Epithelial cell of esophagus (primary cell): ENCODE measurements around the gene RANBP10.

Experiments used
- DNase-seq: peaks from one replicate; pipeline ENCODE4 v3.0.0; 2010; ENCODE audit warnings: low read depth
- H3K4me3 ChIP-seq: 2 replicates; pipeline ENCODE4 v1.5.1; 2011; ENCODE audit warnings: mild to moderate bottlenecking, low read length, control low read depth
- TF ChIP-seq, protein P1 (sequence below): IDR thresholded peaks from 2 replicates; pipeline ENCODE4 v1.5.1; 2011; ENCODE audit warnings: low read depth, mild to moderate bottlenecking, low read length, control low read depth, inconsistent platforms; ENCODE audit not compliant: insufficient read depth; ENCODE audit errors: missing control alignments

RANBP10 gene

GRCh38 chr16:67733734-67734470 is 72.5 kb downstream of the RANBP10 start:
- H3K4me3 ChIP-seq, result no peak overlapping the region
- TF ChIP-seq, protein P1, sequence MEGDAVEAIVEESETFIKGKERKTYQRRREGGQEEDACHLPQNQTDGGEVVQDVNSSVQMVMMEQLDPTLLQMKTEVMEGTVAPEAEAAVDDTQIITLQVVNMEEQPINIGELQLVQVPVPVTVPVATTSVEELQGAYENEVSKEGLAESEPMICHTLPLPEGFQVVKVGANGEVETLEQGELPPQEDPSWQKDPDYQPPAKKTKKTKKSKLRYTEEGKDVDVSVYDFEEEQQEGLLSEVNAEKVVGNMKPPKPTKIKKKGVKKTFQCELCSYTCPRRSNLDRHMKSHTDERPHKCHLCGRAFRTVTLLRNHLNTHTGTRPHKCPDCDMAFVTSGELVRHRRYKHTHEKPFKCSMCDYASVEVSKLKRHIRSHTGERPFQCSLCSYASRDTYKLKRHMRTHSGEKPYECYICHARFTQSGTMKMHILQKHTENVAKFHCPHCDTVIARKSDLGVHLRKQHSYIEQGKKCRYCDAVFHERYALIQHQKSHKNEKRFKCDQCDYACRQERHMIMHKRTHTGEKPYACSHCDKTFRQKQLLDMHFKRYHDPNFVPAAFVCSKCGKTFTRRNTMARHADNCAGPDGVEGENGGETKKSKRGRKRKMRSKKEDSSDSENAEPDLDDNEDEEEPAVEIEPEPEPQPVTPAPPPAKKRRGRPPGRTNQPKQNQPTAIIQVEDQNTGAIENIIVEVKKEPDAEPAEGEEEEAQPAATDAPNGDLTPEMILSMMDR, result no peak
- DNase-seq, result no peak

DNA sequence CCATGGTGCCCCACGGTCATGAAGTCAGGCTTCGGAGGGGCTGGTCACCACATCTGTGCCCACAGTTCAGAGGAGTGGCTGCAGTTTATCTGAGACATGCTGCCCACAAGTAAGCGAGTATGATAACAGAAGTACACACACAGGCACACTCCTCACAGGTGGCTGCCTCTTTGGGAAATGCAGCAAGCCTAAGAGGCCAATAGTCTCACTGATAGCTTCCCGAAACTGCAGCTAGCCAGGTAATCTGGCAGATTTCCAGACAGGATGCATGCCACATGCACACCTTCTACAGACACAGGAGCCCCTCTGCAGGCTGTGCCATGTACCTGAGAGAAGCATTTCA is 74.6 kb downstream of the RANBP10 start:
- no peak overlapping the region for H3K4me3 ChIP-seq
- TF ChIP-seq, protein P1, result no peak
- no peak for DNase-seq

GRCh38 chr16:67731071-67731752 is 75.1 kb downstream of the RANBP10 start:
- H3K4me3 ChIP-seq, result no peak overlapping the region
- no peak for DNase-seq
- TF ChIP-seq, protein P1, result no peak

GRCh38 chr16:67730326-67730725 is 76.0 kb downstream of the RANBP10 start:
- DNase-seq, result no peak
- TF ChIP-seq, protein P1, result no peak

DNA sequence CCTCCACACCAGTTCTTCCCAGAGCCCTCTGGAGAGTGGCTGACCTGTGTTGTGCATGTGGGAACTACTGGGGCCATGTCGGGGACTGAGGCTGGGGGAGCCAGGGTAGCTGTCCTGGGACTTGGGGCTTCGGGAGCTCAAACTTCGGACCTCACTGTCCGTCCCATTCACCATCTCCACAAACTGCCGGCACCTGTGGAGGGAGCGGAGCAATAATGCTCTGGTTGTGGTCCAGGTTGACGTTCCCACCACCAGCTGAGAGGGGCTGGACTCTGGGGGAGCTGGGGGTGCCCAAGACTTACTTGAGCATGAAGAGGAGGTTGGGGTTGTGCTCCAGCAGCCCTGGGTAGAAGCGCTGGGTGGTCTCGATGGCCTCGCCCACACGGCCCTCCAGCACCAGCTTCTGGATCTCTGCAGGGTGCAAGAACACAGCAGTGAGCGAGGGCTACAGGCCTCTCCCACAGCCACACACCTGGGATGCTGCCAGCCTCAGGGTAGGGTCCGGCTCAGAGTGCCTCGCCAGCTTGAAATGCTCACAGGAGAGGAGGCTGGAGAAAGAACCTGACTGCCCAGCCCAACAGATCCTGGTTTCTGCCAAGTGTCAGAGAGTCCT is 76.6 kb downstream of the RANBP10 start:
- TF ChIP-seq, protein P1, result no peak
- no peak overlapping the region for H3K4me3 ChIP-seq
- DNase-seq, result no peak

More at GRCh38 chr16:67730326-67730725, 76.0 kb downstream of the RANBP10 start:
- H3K4me3 ChIP-seq, result no peak overlapping the region

- TF ChIP-seq, protein P1, result no peak
- DNase-seq, result no peak
- H3K4me3 ChIP-seq, result no peak overlapping the region
Observed at GRCh38 chr16:67727521-67728485, 78.6 kb downstream of the RANBP10 start.
